Fibroblast of lung (primary cell): ENCODE results near the gene TRPM4. TPM values are rescaled to one million over a fixed set of nuclear protein-coding genes. Genes with fewer than 3 reads are reported as not detected.
"Not testable (repeated sequence)": the region's sequence is repeated elsewhere in the genome, so short reads cannot be mapped to it uniquely, and the experiment has no call there.

ENCODE experiments used
- DNase-seq, 2 donors: peaks; one replicate each; pipeline versions ENCODE4 v3.0.0 to v3.0.0-alpha.2; 2010; ENCODE audit warnings: low read depth in 2 of 2
- H2AFZ ChIP-seq: 2 replicates; pipeline ENCODE4 v1.5.1; 2012; ENCODE audit warnings: low read length, control low read depth, inconsistent platforms
- H3K27ac ChIP-seq: 2 replicates; pipeline ENCODE4 v1.5.1; 2011; ENCODE audit warnings: low read length, control low read depth; ENCODE audit not compliant: insufficient read depth
- H3K27me3 ChIP-seq: 2 replicates; pipeline ENCODE4 v1.5.1; 2011; ENCODE audit warnings: mild to moderate bottlenecking, low read length; ENCODE audit not compliant: control insufficient read depth, insufficient read depth
- H3K36me3 ChIP-seq: 2 replicates; pipeline ENCODE4 v1.5.1; 2011; ENCODE audit warnings: low read length; ENCODE audit not compliant: control insufficient read depth, insufficient read depth
- H3K4me1 ChIP-seq: 2 replicates; pipeline ENCODE4 v1.5.1; 2011; ENCODE audit warnings: low read length; ENCODE audit not compliant: control insufficient read depth, insufficient read depth; ENCODE audit errors: extremely low read depth
- H3K4me2 ChIP-seq: 2 replicates; pipeline ENCODE4 v1.5.1; 2011; ENCODE audit warnings: low read length, control low read depth; ENCODE audit not compliant: insufficient read depth; ENCODE audit errors: extremely low read depth
- H3K4me3 ChIP-seq, 4 experiments: fragments of 200-600 bp in 1 of 4; sonication (generic) in 1 of 4; replicated peaks in 1 of 4; 2 replicates each; pipeline ENCODE4 v1.5.1; 2011 to 2016; ENCODE audit warnings: low read length in 4 of 4, low read depth in 3 of 4, mild to moderate bottlenecking in 3 of 4, control low read depth in 2 of 4, inconsistent platforms in 1 of 4, mixed read lengths in 1 of 4; ENCODE audit not compliant: insufficient read depth in 1 of 4; ENCODE audit errors: control extremely low read depth in 1 of 4
- H3K79me2 ChIP-seq: 2 replicates; pipeline ENCODE4 v1.5.1; 2012; ENCODE audit warnings: mild to moderate bottlenecking, low read length, inconsistent platforms; ENCODE audit not compliant: control insufficient read depth, insufficient read depth
- H3K9ac ChIP-seq: 2 replicates; pipeline ENCODE4 v1.5.1; 2011; ENCODE audit warnings: mild to moderate bottlenecking, low read length, control low read depth; ENCODE audit not compliant: insufficient read depth
- H3K9me3 ChIP-seq: 2 replicates; pipeline ENCODE4 v1.5.1; 2012; ENCODE audit warnings: low read depth, low read length; ENCODE audit not compliant: control insufficient read depth, insufficient read depth
- H4K20me1 ChIP-seq: 2 replicates; pipeline ENCODE4 v1.5.1; 2011; ENCODE audit warnings: low read length; ENCODE audit not compliant: control insufficient read depth, insufficient read depth; ENCODE audit errors: extremely low read depth
- EZH2 ChIP-seq: IDR thresholded peaks from 2 replicates; pipeline ENCODE4 v1.5.1; 2012; ENCODE audit warnings: low read length, control low read depth, mild to moderate bottlenecking; ENCODE audit errors: missing control alignments
- polyA plus RNA-seq, 2 donors: library from polyadenylated mRNA; depleted of rRNA in 1 of 2; stranded (reverse) in 1 of 2; unstranded in 1 of 2; fragments of >200 nt; gene quantifications; 2 replicates each; pipeline ENCODE4 v1.2.1, GENCODE V29; 2011 to 2012; ENCODE audit warnings: missing spikeins in 1 of 2
- total RNA-seq: library from RNA; depleted of rRNA; stranded (reverse); fragments of >200 nt; gene quantifications from 2 replicates; pipeline ENCODE4 v1.2.1, GENCODE V29; 2014
- TF ChIP-seq, protein P1 (sequence below), 2 donors: IDR thresholded peaks in 1 of 2; conservative IDR thresholded peaks in 1 of 2; 1 replicate in 1 of 2; 2 replicates in 1 of 2; pipeline ENCODE4 v1.5.1; 2011 to 2012; ENCODE audit warnings: low read length in 2 of 2, control low read depth in 1 of 2, inconsistent platforms in 1 of 2, low read depth in 1 of 2, mild to moderate bottlenecking in 1 of 2

The TRPM4 gene
- total and polyA plus RNA-seq, 2 donors (not counting 1 experiment from before 2014, with no cell fraction given) = 6.7 to 18.7 TPM

DNA sequence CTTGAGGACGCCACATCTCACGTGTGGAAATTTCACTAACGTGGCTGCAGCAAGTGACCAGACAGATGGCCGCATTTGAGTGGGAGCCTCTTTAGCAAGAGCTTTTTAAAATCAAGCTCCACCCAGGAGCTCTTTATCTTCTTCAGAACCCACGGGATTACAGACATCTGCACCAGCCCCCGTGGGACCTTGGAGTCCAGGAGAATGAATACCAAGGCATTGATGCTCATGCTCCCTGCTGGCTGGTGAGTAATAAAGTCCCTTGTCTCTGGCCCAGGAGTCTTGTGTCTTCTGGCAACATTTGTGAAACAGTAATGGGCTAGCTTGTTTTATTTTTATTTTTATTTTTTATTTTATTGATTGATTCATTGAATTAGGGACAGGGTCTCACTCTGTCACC is 64.4 kb downstream of the TRPM4 start:
- H3K4me1 ChIP-seq = no peaks in the 10 kb centered on the region
- no peak overlapping the region for H3K4me3 ChIP-seq
- no peak overlapping the region for H3K4me2 ChIP-seq
- H3K9me3 ChIP-seq = no peaks in the 10 kb centered on the region
- H3K79me2 ChIP-seq = no peaks in the 10 kb centered on the region
- no peak overlapping the region for H3K9ac ChIP-seq
- no peaks in the 10 kb centered on the region for H3K27me3 ChIP-seq
- H3K27ac ChIP-seq = no peak overlapping the region
- no peaks in the 10 kb centered on the region for H4K20me1 ChIP-seq
- no peak for TF ChIP-seq EZH2
- TF ChIP-seq, protein P1, sequence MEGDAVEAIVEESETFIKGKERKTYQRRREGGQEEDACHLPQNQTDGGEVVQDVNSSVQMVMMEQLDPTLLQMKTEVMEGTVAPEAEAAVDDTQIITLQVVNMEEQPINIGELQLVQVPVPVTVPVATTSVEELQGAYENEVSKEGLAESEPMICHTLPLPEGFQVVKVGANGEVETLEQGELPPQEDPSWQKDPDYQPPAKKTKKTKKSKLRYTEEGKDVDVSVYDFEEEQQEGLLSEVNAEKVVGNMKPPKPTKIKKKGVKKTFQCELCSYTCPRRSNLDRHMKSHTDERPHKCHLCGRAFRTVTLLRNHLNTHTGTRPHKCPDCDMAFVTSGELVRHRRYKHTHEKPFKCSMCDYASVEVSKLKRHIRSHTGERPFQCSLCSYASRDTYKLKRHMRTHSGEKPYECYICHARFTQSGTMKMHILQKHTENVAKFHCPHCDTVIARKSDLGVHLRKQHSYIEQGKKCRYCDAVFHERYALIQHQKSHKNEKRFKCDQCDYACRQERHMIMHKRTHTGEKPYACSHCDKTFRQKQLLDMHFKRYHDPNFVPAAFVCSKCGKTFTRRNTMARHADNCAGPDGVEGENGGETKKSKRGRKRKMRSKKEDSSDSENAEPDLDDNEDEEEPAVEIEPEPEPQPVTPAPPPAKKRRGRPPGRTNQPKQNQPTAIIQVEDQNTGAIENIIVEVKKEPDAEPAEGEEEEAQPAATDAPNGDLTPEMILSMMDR (conservative IDR thresholded peaks at IDR 0.05 in 1 of 2, IDR thresholded peaks at IDR 0.05 in 1 of 2; ENCODE audit: low read depth in 1 of 2, low read length in 2 of 2) = no peak
- no peaks in the 10 kb centered on the region for H3K36me3 ChIP-seq
- no peak for DNase-seq
- no peak overlapping the region for H2AFZ ChIP-seq

DNA sequence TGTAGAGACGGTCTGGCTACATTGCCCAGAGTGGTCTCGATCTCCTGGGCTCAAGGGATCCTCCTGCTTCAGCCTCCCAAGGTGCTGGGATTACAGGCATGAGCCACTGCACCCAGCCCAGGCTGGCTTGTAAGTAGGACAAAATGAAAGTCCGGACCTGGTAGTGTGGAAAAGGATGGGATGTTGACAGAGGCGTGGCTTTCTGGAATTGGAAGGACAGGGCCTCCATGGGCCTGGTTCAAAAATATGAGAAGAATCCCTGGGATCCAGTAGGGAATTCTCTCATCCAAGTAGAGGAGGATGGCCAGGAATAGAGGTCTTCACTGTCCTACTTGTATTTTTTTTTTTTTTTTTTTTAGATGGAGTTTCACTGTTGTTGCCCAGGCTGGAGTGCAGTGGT is 64.9 kb downstream of the TRPM4 start:
- no peak for TF ChIP-seq EZH2
- TF ChIP-seq, protein P1 (conservative IDR thresholded peaks at IDR 0.05 in 1 of 2, IDR thresholded peaks at IDR 0.05 in 1 of 2; ENCODE audit: low read depth in 1 of 2, low read length in 2 of 2) = no peak
- no peaks in the 10 kb centered on the region for H3K4me1 ChIP-seq

GRCh38 chr19:49223472-49223871 is 65.9 kb downstream of the TRPM4 start:
- TF ChIP-seq, protein P1 (conservative IDR thresholded peaks at IDR 0.05 in 1 of 2, IDR thresholded peaks at IDR 0.05 in 1 of 2; ENCODE audit: low read depth in 1 of 2, low read length in 2 of 2) = no peak
- no peak for TF ChIP-seq EZH2
- Histone ChIP-seq H3K9ac (no peak overlapping the region), H3K4me1 (no peaks in the 10 kb centered on the region), H2AFZ (no peak overlapping the region), H4K20me1 (no peaks in the 10 kb centered on the region), H3K79me2 (no peaks in the 10 kb centered on the region), H3K4me2 (no peak overlapping the region), H3K36me3 (no peaks in the 10 kb centered on the region), H3K4me3 (no peak overlapping the region), H3K9me3 (no peaks in the 10 kb centered on the region), H3K27ac (no peak overlapping the region), H3K27me3 (no peaks in the 10 kb centered on the region)
- DNase-seq = no peak

More for the DNA sequence above, 64.9 kb downstream of the TRPM4 start:
- H3K27ac ChIP-seq = no peak overlapping the region
- H3K36me3 ChIP-seq = no peaks in the 10 kb centered on the region
- H3K9me3 ChIP-seq = no peaks in the 10 kb centered on the region
- no peak for DNase-seq
- no peaks in the 10 kb centered on the region for H4K20me1 ChIP-seq
- H3K79me2 ChIP-seq = no peaks in the 10 kb centered on the region
- no peak overlapping the region for H3K4me2 ChIP-seq
- no peak overlapping the region for H2AFZ ChIP-seq
- H3K4me3 ChIP-seq = no peak overlapping the region
- no peaks in the 10 kb centered on the region for H3K27me3 ChIP-seq
- H3K9ac ChIP-seq = no peak overlapping the region

DNA sequence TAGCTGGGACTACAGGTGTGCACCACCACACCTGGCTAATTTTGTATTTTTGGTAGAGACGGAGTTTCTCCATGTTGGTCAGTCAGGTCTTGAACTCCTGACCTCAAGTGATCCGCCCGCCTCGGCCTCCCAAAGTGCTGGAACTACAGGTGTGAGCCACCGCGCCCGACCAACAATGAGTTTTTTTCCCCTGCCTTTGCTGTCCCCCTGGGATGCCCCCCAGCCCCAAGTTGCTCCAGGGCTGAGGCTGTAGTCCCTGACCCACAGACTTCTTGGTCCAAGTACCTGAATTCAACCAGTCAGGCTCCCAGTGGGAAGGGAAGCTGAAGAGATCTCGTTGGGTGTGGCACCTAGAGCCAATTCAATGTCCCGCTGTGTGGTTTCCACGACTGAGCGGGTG is 66.8 kb downstream of the TRPM4 start:
- H3K4me1 ChIP-seq, H3K4me2 ChIP-seq, H3K9me3 ChIP-seq, H2AFZ ChIP-seq, H3K4me3 ChIP-seq, H3K27me3 ChIP-seq, H3K36me3 ChIP-seq, H4K20me1 ChIP-seq, H3K79me2 ChIP-seq, H3K27ac ChIP-seq, DNase-seq, H3K9ac ChIP-seq: not testable (repeated sequence)
